Natural killer cell treated with Interleukin-12 subunit alpha and Interleukin-12 subunit beta and Interleukin-15 and Interleukin-18, amount 100 ng/mL, for 72 hours (primary cell): ENCODE measurements around the gene REELD1. TPM values are rescaled to one million over a fixed set of nuclear protein-coding genes. Genes with fewer than 3 reads are reported as not detected.

Experiments
- ATAC-seq, 2 donors: fragments of 150-1000 bp; cut with Tn5 transposase in 1 of 2; sonication (Bioruptor Pico), chemical (Tn5 transposase) in 1 of 2; 2 replicates each; pipeline ENCODE4 v1.10.0; 2021
- DNase-seq: peaks from one replicate; pipeline ENCODE4 v3.0.0; 2022; ENCODE audit warnings: low spot score
- H3K27ac Mint-ChIP-seq, 2 donors: 1 replicate in 1 of 2; 2 replicates in 1 of 2; pipeline ENCODE4 v1.8.0; 2022; ENCODE audit warnings: mixed read lengths in 2 of 2, mild to moderate bottlenecking in 1 of 2, moderate library complexity in 1 of 2
- H3K27me3 Mint-ChIP-seq, 2 donors: 1 replicate in 1 of 2; 2 replicates in 1 of 2; pipeline ENCODE4 v1.8.0; 2022; ENCODE audit warnings: mixed read lengths in 2 of 2
- H3K36me3 Mint-ChIP-seq: one replicate; pipeline ENCODE4 v1.8.0; 2022; ENCODE audit warnings: mixed read lengths
- H3K4me1 Mint-ChIP-seq, 2 donors: 1 replicate in 1 of 2; 2 replicates in 1 of 2; pipeline ENCODE4 v1.8.0; 2022; ENCODE audit warnings: low read depth in 2 of 2, mixed read lengths in 2 of 2, mild to moderate bottlenecking in 1 of 2
- H3K4me3 Mint-ChIP-seq: one replicate; pipeline ENCODE4 v1.8.0; 2022; ENCODE audit warnings: mixed read lengths
- H3K9me3 Mint-ChIP-seq: 2 replicates; pipeline ENCODE4 v1.8.0; 2022; ENCODE audit warnings: mixed read lengths
- total RNA-seq, 2 donors: library from RNA; stranded (reverse); gene quantifications; one replicate each; pipeline ENCODE4 v1.2.3, GENCODE V29; 2022

Gene REELD1
- total RNA-seq, 2 donors from 2014 or later: 1.0 TPM; not detected in 1

- DNase-seq (no peak), ATAC-seq (no peak)
- H3K27ac Mint-ChIP-seq: no peak overlapping the region
- no peaks in the 10 kb centered on the region for H3K36me3 Mint-ChIP-seq
- no peaks in the 10 kb centered on the region for H3K9me3 Mint-ChIP-seq
- peaks cover 8 to 12% of the 10 kb centered on the region in 2 donors for H3K27me3 Mint-ChIP-seq
- H3K4me3 Mint-ChIP-seq: no peak overlapping the region
- H3K4me1 Mint-ChIP-seq: peaks cover 0 to 3% of the 10 kb centered on the region in 2 donors
Measured at GRCh38 chr4:146237092-146237491, 22.8 kb downstream of the REELD1 start.

DNA sequence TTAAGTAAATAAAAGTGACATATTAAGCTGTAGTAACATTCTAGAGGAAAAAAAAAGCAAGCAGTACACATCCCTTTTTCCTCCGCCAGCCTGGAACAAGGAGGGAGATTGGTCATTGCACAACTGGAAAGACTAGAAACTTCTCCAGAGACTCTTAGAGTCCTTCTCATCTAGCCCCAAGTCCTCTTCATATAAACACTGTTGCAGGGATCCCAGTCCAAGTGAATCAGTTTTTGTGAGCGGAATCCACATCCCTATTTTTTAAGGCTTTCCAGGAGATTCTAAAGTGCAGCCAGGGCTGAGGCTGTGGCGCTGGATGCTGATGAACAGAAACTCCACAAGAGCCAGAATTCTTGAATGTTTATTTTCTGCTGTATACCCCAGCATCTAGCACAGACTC lies 23.8 kb downstream of the REELD1 start:
- Mint-ChIP-seq H3K27me3 (peaks cover 8 to 12% of the 10 kb centered on the region in 2 donors), H3K9me3 (no peaks in the 10 kb centered on the region), H3K36me3 (no peaks in the 10 kb centered on the region), H3K27ac (no peak overlapping the region), H3K4me1 (peaks cover 0 to 4% of the 10 kb centered on the region in 2 donors), H3K4me3 (no peak overlapping the region)
- DNase-seq: no peak
- ATAC-seq: no peak

DNA sequence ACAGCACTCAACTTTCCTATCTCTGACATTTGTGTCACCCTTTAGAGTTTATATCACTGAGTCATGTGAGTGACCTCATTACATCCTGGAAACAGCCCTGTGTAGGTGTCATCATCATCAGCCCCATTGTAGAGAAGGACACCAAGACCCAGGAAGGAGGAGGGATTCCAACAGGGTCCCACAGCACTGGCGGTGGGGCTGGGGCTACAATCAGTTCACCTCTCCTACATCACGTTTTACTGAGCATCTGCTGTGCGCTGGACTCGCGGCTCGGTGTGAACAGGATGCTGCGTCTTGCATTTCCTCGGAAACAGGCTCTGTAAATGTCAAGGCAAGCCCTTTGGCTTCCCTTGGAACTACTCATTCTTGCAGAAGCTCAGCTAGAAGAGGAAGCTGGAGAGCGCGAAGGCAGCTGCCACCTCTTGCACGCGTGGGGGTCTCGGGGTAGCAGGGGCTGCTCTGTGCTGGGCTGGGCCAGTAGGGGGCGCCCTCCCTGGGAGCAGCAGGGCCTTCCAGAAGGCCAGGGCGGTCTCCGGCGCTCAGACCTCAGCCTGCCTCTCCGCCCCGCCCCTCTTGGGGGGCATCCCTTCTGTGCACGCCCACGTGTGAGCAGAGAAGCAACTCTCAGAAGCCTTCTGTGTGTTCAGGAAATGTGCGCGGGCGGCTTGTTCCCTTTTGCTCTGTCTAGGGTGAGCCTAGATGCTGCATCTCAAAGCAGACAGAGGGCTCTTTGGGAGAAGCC lies 29.0 kb downstream of the REELD1 start:
- ATAC-seq: peak; percentile 63 to 67
- no peak for DNase-seq
- no peak overlapping the region for H3K27ac Mint-ChIP-seq
- no peaks in the 10 kb centered on the region for H3K36me3 Mint-ChIP-seq
- peak overlapping the region; percentile 34 for H3K4me3 Mint-ChIP-seq
- peaks cover 0 to 6% of the 10 kb centered on the region in 2 donors for H3K4me1 Mint-ChIP-seq
- H3K9me3 Mint-ChIP-seq: no peaks in the 10 kb centered on the region
- H3K27me3 Mint-ChIP-seq: peaks cover 0 to 3% of the 10 kb centered on the region in 2 donors

- ATAC-seq: no peak
- peaks cover 0 to 3% of the 10 kb centered on the region in 2 donors for H3K27me3 Mint-ChIP-seq
- no peak overlapping the region for H3K4me3 Mint-ChIP-seq
- peaks cover 0 to 6% of the 10 kb centered on the region in 2 donors for H3K4me1 Mint-ChIP-seq
- H3K27ac Mint-ChIP-seq: no peak overlapping the region
- H3K36me3 Mint-ChIP-seq: no peaks in the 10 kb centered on the region
- no peaks in the 10 kb centered on the region for H3K9me3 Mint-ChIP-seq
- no peak for DNase-seq
Measured at GRCh38 chr4:146243883-146244277, 29.5 kb downstream of the REELD1 start.

DNA sequence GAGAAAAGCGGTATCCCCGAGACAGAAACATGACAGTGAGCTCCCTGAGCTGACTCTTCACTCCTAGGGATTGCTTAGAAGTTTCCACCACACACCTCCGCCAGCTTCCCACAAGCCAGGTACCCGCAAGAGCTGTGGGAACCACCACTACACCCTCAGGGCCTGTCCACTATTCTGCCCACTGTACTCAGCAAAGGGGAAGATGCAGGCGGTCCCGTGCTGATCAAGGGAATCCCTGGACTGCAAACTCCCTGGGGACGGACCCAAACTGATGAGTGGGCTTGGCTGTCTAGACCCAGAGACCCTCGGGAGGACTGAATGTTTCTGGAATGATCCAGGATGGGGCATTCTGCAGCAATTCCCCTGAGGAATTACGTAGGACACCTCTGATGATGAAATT lies 30.2 kb downstream of the REELD1 start:
- H3K27me3 Mint-ChIP-seq: peaks cover 0 to 3% of the 10 kb centered on the region in 2 donors
- no peaks in the 10 kb centered on the region for H3K36me3 Mint-ChIP-seq
- H3K4me1 Mint-ChIP-seq: peaks cover 0 to 6% of the 10 kb centered on the region in 2 donors
- no peaks in the 10 kb centered on the region for H3K9me3 Mint-ChIP-seq
- DNase-seq (no peak), ATAC-seq (no peak)
- H3K4me3 Mint-ChIP-seq: no peak overlapping the region
- H3K27ac Mint-ChIP-seq: no peak overlapping the region

DNA sequence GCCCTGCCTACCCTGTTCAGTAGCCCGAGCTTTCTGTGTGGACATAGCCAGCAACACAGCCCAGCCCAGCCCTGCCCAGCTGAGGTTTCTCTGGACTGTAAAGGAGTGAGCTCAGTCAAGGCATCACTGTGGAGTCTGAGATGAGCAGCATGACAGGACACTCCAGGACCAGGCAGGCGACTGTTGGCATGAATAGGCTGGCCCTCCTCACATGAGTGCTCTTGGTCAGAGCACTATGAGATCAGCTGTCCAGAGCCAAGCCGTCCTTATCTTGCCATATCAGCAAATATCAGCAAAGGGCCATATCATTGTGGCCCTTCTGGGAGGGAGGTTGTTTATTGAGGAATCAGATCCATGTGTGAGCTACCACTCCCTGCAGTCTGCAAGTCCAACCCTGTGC lies 30.9 kb downstream of the REELD1 start:
- Mint-ChIP-seq H3K4me1 (peaks cover 0 to 6% of the 10 kb centered on the region in 2 donors), H3K27ac (no peak overlapping the region), H3K4me3 (no peak overlapping the region), H3K27me3 (peaks cover 0 to 3% of the 10 kb centered on the region in 2 donors), H3K9me3 (no peaks in the 10 kb centered on the region), H3K36me3 (no peaks in the 10 kb centered on the region)
- ATAC-seq (peak in 1 of 2 donors; percentile 11), DNase-seq (no peak)

DNA sequence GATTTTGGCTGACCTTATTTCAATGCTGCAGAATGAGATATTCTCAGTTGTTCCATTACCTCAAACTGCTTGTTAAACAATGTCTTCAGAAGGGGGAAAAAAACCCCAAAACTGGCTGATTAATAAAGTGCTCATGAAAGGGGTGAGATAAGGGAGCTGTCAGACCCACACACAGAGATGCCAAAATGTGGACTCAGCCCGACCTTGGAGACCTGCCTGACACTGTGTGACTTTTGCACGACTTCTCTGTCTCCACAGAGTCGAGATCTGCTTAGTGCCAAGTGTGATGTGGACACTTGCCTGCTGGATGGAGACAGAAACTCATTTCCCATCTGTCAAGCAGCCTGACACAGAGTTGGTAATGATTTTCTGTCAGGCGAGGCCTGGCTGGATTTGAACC lies 31.5 kb downstream of the REELD1 start:
- H3K27me3 Mint-ChIP-seq: peaks cover 0 to 3% of the 10 kb centered on the region in 2 donors
- no peak overlapping the region for H3K27ac Mint-ChIP-seq
- no peak for DNase-seq
- no peaks in the 10 kb centered on the region for H3K9me3 Mint-ChIP-seq
- ATAC-seq: no peak
- H3K36me3 Mint-ChIP-seq: no peaks in the 10 kb centered on the region
- H3K4me1 Mint-ChIP-seq: peaks cover 0 to 6% of the 10 kb centered on the region in 2 donors
- H3K4me3 Mint-ChIP-seq: no peak overlapping the region

DNA sequence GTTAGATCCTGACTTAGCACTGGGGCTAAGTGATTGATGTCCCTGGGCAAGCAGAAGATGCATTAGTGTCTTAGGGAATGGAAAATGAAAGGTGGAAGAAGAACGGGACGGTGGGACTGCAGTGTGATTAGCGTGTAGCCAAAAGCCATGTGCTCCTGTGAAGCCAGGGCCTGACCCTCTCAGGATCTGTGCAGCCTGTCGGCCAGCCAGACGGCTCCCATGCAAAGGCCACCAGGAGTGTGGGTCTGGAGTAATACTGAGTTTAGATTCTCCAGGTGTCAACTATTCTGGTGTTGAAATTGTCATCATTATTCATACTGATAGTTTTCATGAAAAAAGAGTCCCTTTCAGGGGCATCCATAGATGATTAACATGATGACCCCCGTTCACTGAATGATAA lies 32.0 kb downstream of the REELD1 start:
- DNase-seq: no peak
- Mint-ChIP-seq H3K27me3 (peaks cover 0 to 3% of the 10 kb centered on the region in 2 donors), H3K9me3 (no peaks in the 10 kb centered on the region), H3K36me3 (no peaks in the 10 kb centered on the region), H3K4me3 (no peak overlapping the region), H3K4me1 (peaks cover 0 to 6% of the 10 kb centered on the region in 2 donors), H3K27ac (no peak overlapping the region)
- no peak for ATAC-seq

DNA sequence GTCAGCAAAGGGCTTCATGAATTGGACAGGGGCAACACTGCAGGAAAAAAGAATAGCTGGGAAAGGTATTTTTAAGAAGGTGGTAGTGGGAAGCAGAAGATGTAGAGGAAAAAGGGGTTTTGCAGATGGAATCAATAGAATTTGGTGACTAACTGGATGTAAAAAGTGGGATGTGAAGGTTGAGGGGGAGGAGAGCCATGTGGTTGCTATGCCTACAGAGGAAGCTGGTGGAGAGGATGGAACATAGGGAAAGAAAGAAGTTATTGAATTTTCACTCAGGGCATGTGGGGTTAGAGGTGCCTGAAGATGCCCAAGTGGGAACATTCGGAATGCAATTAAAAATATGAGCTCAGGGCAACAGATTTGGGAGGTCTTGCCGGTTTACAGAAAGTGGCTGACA lies 33.0 kb downstream of the REELD1 start:
- Mint-ChIP-seq H3K9me3 (no peaks in the 10 kb centered on the region), H3K4me1 (peaks cover 0 to 3% of the 10 kb centered on the region in 2 donors), H3K36me3 (no peaks in the 10 kb centered on the region), H3K27me3 (no peaks in the 10 kb centered on the region), H3K27ac (no peak overlapping the region), H3K4me3 (no peak overlapping the region)
- ATAC-seq (no peak), DNase-seq (no peak)

GRCh38 chr4:146252969-146253611 lies 38.8 kb downstream of the REELD1 start:
- no peak for ATAC-seq
- H3K27ac Mint-ChIP-seq: no peak overlapping the region
- no peaks in the 10 kb centered on the region for H3K4me1 Mint-ChIP-seq
- no peaks in the 10 kb centered on the region for H3K27me3 Mint-ChIP-seq
- no peaks in the 10 kb centered on the region for H3K9me3 Mint-ChIP-seq
- peaks cover 4% of the 10 kb centered on the region for H3K36me3 Mint-ChIP-seq
- H3K4me3 Mint-ChIP-seq: no peak overlapping the region
- DNase-seq: no peak

GRCh38 chr4:146255463-146255862 lies 41.1 kb downstream of the REELD1 start:
- H3K4me3 Mint-ChIP-seq: no peak overlapping the region
- ATAC-seq (no peak), DNase-seq (no peak)
- H3K36me3 Mint-ChIP-seq: peaks cover 8% of the 10 kb centered on the region
- H3K27me3 Mint-ChIP-seq: no peaks in the 10 kb centered on the region
- H3K9me3 Mint-ChIP-seq: no peaks in the 10 kb centered on the region
- H3K4me1 Mint-ChIP-seq: no peaks in the 10 kb centered on the region
- H3K27ac Mint-ChIP-seq: no peak overlapping the region

DNA sequence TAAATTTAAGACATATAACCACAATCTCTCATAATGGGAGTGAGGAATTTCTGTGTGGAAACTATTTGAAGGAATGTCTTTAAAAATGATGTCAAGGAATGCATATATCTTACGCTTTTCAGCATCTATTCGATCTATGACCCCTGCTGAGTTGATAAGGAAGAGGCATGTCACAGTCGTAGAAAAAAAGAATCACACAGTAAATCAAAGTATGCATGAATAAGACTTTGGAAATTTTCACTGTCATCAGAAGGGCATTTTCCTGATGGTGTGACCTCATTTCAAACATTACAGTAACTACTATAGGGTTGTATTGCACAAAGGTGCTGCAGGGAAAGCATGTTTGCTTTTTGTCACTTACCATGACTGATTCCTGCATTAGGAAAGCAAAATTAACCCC lies 41.5 kb downstream of the REELD1 start:
- Mint-ChIP-seq H3K27me3 (no peaks in the 10 kb centered on the region), H3K4me1 (no peaks in the 10 kb centered on the region), H3K36me3 (peaks cover 8% of the 10 kb centered on the region), H3K27ac (no peak overlapping the region), H3K4me3 (no peak overlapping the region), H3K9me3 (no peaks in the 10 kb centered on the region)
- ATAC-seq (no peak), DNase-seq (no peak)

DNA sequence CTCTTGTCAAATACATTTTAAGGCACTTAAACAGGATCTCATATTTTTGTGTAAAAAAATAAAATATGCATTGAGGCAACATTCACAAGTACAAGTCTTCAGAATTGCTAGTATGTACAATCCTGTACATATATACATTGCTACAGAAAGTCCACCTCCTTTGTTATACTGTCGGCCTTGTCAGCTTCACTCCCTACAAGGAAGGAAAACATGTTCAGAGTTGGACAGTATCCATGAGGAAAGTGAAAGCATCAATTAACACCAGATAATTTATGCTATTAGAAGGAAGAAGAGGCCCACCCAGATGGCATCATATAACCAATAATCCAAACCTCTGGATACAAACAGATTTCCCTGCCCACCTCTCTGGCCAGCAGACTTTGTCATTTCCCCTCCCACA lies 42.0 kb downstream of the REELD1 start:
- ATAC-seq (no peak), DNase-seq (no peak)
- H3K36me3 Mint-ChIP-seq: peaks cover 8% of the 10 kb centered on the region
- no peaks in the 10 kb centered on the region for H3K27me3 Mint-ChIP-seq
- no peak overlapping the region for H3K27ac Mint-ChIP-seq
- no peaks in the 10 kb centered on the region for H3K4me1 Mint-ChIP-seq
- no peak overlapping the region for H3K4me3 Mint-ChIP-seq
- no peaks in the 10 kb centered on the region for H3K9me3 Mint-ChIP-seq

GRCh38 chr4:146257511-146257910 lies 43.2 kb downstream of the REELD1 start:
- no peaks in the 10 kb centered on the region for H3K4me1 Mint-ChIP-seq
- H3K27ac Mint-ChIP-seq: no peak overlapping the region
- no peak for DNase-seq
- peaks cover 8% of the 10 kb centered on the region for H3K36me3 Mint-ChIP-seq
- no peak for ATAC-seq
- no peaks in the 10 kb centered on the region for H3K27me3 Mint-ChIP-seq
- H3K9me3 Mint-ChIP-seq: no peaks in the 10 kb centered on the region
- no peak overlapping the region for H3K4me3 Mint-ChIP-seq
